HepG2 (cell line): Measurements from ENCODE around the gene MAP3K3. TPM values are rescaled to one million over a fixed set of nuclear protein-coding genes. Genes with fewer than 3 reads are reported as not detected.
A peak's percentile ranks its signal among the peaks of the same experiment; 100 is the strongest.

Experiments used
- ARNT ChIP-seq: fragments of 450-650 bp; IDR thresholded peaks from 2 replicates; pipeline ENCODE4 v1.6.1; 2017
- POLR2A ChIP-seq, 2 experiments: IDR thresholded peaks; 2 replicates each; pipeline ENCODE4 v1.6.1; 2011; ENCODE audit warnings: low read depth in 2 of 2, low read length in 2 of 2, mild to moderate bottlenecking in 1 of 2, moderate library complexity in 1 of 2; ENCODE audit not compliant: insufficient read depth in 1 of 2
- TOE1 ChIP-seq: sonication (generic); formaldehyde crosslinking; IDR thresholded peaks from 2 replicates; pipeline ENCODE4 v1.4.0; 2020; ENCODE audit warnings: mild to moderate bottlenecking, missing genetic modification reagents
- ZFP36L1 ChIP-seq: sonication (generic); formaldehyde crosslinking; IDR thresholded peaks from 2 replicates; pipeline ENCODE4 v1.8.0; 2022; ENCODE audit warnings: mild to moderate bottlenecking, missing genetic modification reagents, moderate library complexity
- ZNF224 ChIP-seq: sonication (generic); formaldehyde crosslinking; IDR thresholded peaks from 2 replicates; pipeline ENCODE4 v1.5.0; 2020; ENCODE audit warnings: mild to moderate bottlenecking, missing genetic modification reagents
- polyA plus RNA-seq, 8 experiments: library from polyadenylated mRNA; depleted of rRNA in 3 of 8; stranded (reverse) in 7 of 8; unstranded in 1 of 8; fragments of >200 nt; fragmentation: Illumina TruSeq in 4 of 8; extraction: Trizol in 4 of 8; gene quantifications; 2 replicates each; pipeline versions ENCODE4 v1.2.1 to v1.2.3, GENCODE V29; 2011 to 2016; ENCODE audit warnings: low read depth in 4 of 8, missing spikeins in 1 of 8, mixed read lengths in 1 of 8; ENCODE audit not compliant: insufficient read depth in 1 of 8
- total RNA-seq, 5 experiments: library from RNA; depleted of rRNA; stranded (reverse); fragments of >200 nt; fragmentation: Illumina TruSeq; extraction: Trizol; gene quantifications; 2 replicates each; pipeline ENCODE4 v1.2.3, GENCODE V29; 2016; ENCODE audit warnings: low read depth in 1 of 5
- TF ChIP-seq, protein P1 (sequence below): fragments of 450-650 bp; IDR thresholded peaks from 2 replicates; pipeline ENCODE4 v1.6.1; 2017; ENCODE audit warnings: mild to moderate bottlenecking
- TF ChIP-seq, protein P2 (sequence below): sonication (generic); formaldehyde crosslinking; IDR thresholded peaks from 2 replicates; pipeline ENCODE4 v1.4.0; 2020; ENCODE audit warnings: mild to moderate bottlenecking, missing genetic modification reagents, borderline replicate concordance
- TF ChIP-seq, protein P3 (sequence below), 2 experiments: IDR thresholded peaks; 2 replicates each; pipeline ENCODE4 v1.6.1; 2011 to 2012; ENCODE audit warnings: low read length in 2 of 2, borderline replicate concordance in 1 of 2, low read depth in 1 of 2, mild to moderate bottlenecking in 1 of 2, moderate library complexity in 1 of 2
- TF ChIP-seq, protein P4 (sequence below): sonication (generic); formaldehyde crosslinking; IDR thresholded peaks from 2 replicates; pipeline ENCODE4 v1.5.0; 2020; ENCODE audit warnings: mild to moderate bottlenecking, missing genetic modification reagents
- TF ChIP-seq, protein P5 (sequence below): sonication (generic); formaldehyde crosslinking; IDR thresholded peaks from 2 replicates; pipeline ENCODE4 v1.5.0; 2020; ENCODE audit warnings: missing genetic modification reagents
- TF ChIP-seq, protein P6 (sequence below): sonication (generic); formaldehyde crosslinking; IDR thresholded peaks from 2 replicates; pipeline ENCODE4 v1.8.1; 2023; ENCODE audit warnings: missing genetic modification reagents, mild to moderate bottlenecking, borderline replicate concordance

The MAP3K3 gene
- total and polyA plus RNA-seq, 2 of the 13 experiments (the other 11 are each of a cell fraction or from before 2014, with no cell fraction given) = 17.7 to 21.8 TPM

DNA sequence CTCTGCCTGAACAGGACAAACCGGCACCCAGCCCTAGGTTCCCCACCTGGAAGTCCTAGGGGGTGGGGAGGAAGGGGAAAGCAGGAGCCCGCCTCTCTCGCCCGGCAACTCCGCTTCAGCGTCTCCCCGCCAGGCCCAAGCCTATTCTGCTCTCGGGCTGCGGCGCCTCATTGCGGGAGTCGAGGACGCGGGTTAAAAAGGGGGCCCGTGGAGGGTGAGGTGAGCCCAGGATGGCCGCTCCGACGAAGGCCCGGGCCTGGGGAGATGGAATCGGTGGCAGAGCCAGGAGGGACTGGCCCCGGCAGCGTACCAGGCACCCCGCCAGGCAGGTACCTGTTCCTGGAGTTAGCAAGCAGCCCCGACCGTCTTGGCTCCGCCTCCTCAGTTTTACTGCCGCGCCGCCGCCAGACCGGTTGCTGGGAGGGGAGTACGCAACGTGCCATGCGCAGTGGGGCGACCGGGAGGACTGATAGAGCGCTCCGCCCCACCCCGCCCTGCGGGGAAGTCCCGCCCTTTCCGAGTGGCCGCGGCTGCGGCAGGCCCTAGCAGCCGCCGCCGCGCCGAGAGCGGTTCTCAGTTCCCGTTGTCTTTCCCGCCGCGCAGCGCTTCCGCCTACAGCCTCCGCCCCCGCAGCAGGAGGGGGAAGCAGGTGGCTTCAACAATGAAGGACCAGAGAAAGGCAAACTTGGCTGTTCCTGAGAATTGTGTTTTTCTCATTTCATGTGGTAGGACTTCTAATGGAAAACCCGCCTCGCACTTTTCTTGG is 119.4 kb downstream of the MAP3K3 start, which contains the start of gene STRADA (continued):
- TF ChIP-seq, protein P1, sequence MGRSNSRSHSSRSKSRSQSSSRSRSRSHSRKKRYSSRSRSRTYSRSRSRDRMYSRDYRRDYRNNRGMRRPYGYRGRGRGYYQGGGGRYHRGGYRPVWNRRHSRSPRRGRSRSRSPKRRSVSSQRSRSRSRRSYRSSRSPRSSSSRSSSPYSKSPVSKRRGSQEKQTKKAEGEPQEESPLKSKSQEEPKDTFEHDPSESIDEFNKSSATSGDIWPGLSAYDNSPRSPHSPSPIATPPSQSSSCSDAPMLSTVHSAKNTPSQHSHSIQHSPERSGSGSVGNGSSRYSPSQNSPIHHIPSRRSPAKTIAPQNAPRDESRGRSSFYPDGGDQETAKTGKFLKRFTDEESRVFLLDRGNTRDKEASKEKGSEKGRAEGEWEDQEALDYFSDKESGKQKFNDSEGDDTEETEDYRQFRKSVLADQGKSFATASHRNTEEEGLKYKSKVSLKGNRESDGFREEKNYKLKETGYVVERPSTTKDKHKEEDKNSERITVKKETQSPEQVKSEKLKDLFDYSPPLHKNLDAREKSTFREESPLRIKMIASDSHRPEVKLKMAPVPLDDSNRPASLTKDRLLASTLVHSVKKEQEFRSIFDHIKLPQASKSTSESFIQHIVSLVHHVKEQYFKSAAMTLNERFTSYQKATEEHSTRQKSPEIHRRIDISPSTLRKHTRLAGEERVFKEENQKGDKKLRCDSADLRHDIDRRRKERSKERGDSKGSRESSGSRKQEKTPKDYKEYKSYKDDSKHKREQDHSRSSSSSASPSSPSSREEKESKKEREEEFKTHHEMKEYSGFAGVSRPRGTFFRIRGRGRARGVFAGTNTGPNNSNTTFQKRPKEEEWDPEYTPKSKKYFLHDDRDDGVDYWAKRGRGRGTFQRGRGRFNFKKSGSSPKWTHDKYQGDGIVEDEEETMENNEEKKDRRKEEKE = no peak
- peak; percentile 78 to 90 for TF ChIP-seq POLR2A (IDR thresholded peaks at IDR 0.05; ENCODE audit: insufficient read depth in 1 of 2, low read depth in 2 of 2, low read length in 2 of 2)
- TF ChIP-seq, protein P2, sequence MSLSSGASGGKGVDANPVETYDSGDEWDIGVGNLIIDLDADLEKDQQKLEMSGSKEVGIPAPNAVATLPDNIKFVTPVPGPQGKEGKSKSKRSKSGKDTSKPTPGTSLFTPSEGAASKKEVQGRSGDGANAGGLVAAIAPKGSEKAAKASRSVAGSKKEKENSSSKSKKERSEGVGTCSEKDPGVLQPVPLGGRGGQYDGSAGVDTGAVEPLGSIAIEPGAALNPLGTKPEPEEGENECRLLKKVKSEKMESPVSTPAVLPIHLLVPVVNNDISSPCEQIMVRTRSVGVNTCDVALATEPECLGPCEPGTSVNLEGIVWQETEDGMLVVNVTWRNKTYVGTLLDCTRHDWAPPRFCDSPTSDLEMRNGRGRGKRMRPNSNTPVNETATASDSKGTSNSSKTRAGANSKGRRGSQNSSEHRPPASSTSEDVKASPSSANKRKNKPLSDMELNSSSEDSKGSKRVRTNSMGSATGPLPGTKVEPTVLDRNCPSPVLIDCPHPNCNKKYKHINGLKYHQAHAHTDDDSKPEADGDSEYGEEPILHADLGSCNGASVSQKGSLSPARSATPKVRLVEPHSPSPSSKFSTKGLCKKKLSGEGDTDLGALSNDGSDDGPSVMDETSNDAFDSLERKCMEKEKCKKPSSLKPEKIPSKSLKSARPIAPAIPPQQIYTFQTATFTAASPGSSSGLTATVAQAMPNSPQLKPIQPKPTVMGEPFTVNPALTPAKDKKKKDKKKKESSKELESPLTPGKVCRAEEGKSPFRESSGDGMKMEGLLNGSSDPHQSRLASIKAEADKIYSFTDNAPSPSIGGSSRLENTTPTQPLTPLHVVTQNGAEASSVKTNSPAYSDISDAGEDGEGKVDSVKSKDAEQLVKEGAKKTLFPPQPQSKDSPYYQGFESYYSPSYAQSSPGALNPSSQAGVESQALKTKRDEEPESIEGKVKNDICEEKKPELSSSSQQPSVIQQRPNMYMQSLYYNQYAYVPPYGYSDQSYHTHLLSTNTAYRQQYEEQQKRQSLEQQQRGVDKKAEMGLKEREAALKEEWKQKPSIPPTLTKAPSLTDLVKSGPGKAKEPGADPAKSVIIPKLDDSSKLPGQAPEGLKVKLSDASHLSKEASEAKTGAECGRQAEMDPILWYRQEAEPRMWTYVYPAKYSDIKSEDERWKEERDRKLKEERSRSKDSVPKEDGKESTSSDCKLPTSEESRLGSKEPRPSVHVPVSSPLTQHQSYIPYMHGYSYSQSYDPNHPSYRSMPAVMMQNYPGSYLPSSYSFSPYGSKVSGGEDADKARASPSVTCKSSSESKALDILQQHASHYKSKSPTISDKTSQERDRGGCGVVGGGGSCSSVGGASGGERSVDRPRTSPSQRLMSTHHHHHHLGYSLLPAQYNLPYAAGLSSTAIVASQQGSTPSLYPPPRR = no peak; the same call in 1 of the 2 replicates
- TF ChIP-seq, protein P3, sequence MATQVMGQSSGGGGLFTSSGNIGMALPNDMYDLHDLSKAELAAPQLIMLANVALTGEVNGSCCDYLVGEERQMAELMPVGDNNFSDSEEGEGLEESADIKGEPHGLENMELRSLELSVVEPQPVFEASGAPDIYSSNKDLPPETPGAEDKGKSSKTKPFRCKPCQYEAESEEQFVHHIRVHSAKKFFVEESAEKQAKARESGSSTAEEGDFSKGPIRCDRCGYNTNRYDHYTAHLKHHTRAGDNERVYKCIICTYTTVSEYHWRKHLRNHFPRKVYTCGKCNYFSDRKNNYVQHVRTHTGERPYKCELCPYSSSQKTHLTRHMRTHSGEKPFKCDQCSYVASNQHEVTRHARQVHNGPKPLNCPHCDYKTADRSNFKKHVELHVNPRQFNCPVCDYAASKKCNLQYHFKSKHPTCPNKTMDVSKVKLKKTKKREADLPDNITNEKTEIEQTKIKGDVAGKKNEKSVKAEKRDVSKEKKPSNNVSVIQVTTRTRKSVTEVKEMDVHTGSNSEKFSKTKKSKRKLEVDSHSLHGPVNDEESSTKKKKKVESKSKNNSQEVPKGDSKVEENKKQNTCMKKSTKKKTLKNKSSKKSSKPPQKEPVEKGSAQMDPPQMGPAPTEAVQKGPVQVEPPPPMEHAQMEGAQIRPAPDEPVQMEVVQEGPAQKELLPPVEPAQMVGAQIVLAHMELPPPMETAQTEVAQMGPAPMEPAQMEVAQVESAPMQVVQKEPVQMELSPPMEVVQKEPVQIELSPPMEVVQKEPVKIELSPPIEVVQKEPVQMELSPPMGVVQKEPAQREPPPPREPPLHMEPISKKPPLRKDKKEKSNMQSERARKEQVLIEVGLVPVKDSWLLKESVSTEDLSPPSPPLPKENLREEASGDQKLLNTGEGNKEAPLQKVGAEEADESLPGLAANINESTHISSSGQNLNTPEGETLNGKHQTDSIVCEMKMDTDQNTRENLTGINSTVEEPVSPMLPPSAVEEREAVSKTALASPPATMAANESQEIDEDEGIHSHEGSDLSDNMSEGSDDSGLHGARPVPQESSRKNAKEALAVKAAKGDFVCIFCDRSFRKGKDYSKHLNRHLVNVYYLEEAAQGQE (IDR thresholded peaks at IDR 0.05; ENCODE audit: borderline replicate concordance in 1 of 2, low read depth in 1 of 2, low read length in 2 of 2) = peak in 1 of 2 experiments; percentile 46; a peak in 2 of 4 replicates
- peak; percentile 88 for TF ChIP-seq ZFP36L1 (CRISPR knock-in tag)
- TF ChIP-seq ZNF224 (CRISPR knock-in tag) = peak; percentile 95
- TF ChIP-seq, protein P4, sequence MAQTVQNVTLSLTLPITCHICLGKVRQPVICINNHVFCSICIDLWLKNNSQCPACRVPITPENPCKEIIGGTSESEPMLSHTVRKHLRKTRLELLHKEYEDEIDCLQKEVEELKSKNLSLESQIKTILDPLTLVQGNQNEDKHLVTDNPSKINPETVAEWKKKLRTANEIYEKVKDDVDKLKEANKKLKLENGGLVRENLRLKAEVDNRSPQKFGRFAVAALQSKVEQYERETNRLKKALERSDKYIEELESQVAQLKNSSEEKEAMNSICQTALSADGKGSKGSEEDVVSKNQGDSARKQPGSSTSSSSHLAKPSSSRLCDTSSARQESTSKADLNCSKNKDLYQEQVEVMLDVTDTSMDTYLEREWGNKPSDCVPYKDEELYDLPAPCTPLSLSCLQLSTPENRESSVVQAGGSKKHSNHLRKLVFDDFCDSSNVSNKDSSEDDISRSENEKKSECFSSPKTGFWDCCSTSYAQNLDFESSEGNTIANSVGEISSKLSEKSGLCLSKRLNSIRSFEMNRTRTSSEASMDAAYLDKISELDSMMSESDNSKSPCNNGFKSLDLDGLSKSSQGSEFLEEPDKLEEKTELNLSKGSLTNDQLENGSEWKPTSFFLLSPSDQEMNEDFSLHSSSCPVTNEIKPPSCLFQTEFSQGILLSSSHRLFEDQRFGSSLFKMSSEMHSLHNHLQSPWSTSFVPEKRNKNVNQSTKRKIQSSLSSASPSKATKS = 0 out of 2 replicates have a peak, but pooled peaks have one; percentile 86
- TF ChIP-seq ARNT = no peak
- TF ChIP-seq, protein P5, sequence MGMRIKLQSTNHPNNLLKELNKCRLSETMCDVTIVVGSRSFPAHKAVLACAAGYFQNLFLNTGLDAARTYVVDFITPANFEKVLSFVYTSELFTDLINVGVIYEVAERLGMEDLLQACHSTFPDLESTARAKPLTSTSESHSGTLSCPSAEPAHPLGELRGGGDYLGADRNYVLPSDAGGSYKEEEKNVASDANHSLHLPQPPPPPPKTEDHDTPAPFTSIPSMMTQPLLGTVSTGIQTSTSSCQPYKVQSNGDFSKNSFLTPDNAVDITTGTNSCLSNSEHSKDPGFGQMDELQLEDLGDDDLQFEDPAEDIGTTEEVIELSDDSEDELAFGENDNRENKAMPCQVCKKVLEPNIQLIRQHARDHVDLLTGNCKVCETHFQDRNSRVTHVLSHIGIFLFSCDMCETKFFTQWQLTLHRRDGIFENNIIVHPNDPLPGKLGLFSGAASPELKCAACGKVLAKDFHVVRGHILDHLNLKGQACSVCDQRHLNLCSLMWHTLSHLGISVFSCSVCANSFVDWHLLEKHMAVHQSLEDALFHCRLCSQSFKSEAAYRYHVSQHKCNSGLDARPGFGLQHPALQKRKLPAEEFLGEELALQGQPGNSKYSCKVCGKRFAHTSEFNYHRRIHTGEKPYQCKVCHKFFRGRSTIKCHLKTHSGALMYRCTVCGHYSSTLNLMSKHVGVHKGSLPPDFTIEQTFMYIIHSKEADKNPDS (CRISPR knock-in tag) = no peak; the same call in 1 of the 2 replicates
- no peak; the same call in 1 of the 2 replicates for TF ChIP-seq TOE1 (CRISPR knock-in tag)
- TF ChIP-seq, protein P6, sequence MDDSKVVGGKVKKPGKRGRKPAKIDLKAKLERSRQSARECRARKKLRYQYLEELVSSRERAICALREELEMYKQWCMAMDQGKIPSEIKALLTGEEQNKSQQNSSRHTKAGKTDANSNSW (CRISPR knock-in tag) = no peak; the same call in 1 of the 2 replicates
